ENCODE measurements around the gene TMEM63A. TPM values are rescaled to one million over a fixed set of nuclear protein-coding genes. Genes with fewer than 3 reads are reported as not detected.
A peak's percentile ranks its signal among the peaks of the same experiment; 100 is the strongest.

TMEM63A gene
- total and polyA plus RNA-seq, 2 of the 13 experiments (the other 11 are each of a cell fraction or from before 2014, with no cell fraction given) = 23.9 to 53.3 TPM

- TF ChIP-seq SNAPC4 (CRISPR knock-in tag; IDR thresholded peaks at IDR 0.05) (no peak), SKI (IDR thresholded peaks at IDR 0.05; ENCODE audit: partially characterized antibody) (peak; percentile 36), ZNF431 (CRISPR knock-in tag; IDR thresholded peaks at IDR 0.05; ENCODE audit: borderline replicate concordance, low read depth) (no peak), ZNF354B (CRISPR knock-in tag; IDR thresholded peaks at IDR 0.05) (no peak), XBP1 (CRISPR knock-in tag; IDR thresholded peaks at IDR 0.05) (peak; percentile 65; the same call in 1 of the 2 replicates), ZNF264 (CRISPR knock-in tag; IDR thresholded peaks at IDR 0.05) (peak; percentile 53; the same call in 1 of the 2 replicates), ZNF337 (CRISPR knock-in tag; IDR thresholded peaks at IDR 0.05; ENCODE audit: borderline replicate concordance, low read depth) (peak; percentile 97; the same call in 1 of the 2 replicates), REST (IDR thresholded peaks at IDR 0.05; ENCODE audit: borderline replicate concordance in 1 of 2, low read depth in 1 of 2, low read length in 2 of 2) (peak in 1 of 2 experiments; percentile 23; a peak in 1 of 4 replicates), MEIS1 (CRISPR knock-in tag; IDR thresholded peaks at IDR 0.05; ENCODE audit: borderline replicate concordance) (no peak), YEATS4 (CRISPR knock-in tag; IDR thresholded peaks at IDR 0.05; ENCODE audit: borderline replicate concordance) (peak; percentile 92; the same call in 1 of the 2 replicates), ZFYVE20 (CRISPR knock-in tag; IDR thresholded peaks at IDR 0.05; ENCODE audit: borderline replicate concordance, low read depth) (0 out of 2 replicates have a peak, but pooled peaks have one; percentile 70), RBM22 (optimal IDR thresholded peaks at IDR 0.05; ENCODE audit: low read length) (no peak), ZNF563 (CRISPR knock-in tag; IDR thresholded peaks at IDR 0.05) (peak; percentile 59; the same call in 1 of the 2 replicates), CERS6 (CRISPR knock-in tag; IDR thresholded peaks at IDR 0.05) (no peak), THAP7 (CRISPR knock-in tag; IDR thresholded peaks at IDR 0.05) (peak; percentile 29; the same call in 1 of the 2 replicates), NPAS2 (CRISPR knock-in tag; IDR thresholded peaks at IDR 0.05; ENCODE audit: borderline replicate concordance) (no peak), ZNF546 (CRISPR knock-in tag; conservative IDR thresholded peaks at IDR 0.05) (0 out of 2 replicates have a peak, but pooled peaks have one; percentile 30)
Measured at GRCh38 chr1:225923692-225924555, 41.7 kb upstream of the TMEM63A start, which contains the start of gene PYCR2 (continued).

All from HepG2 (cell line).